Loucy (cell line): ENCODE measurements around the gene MEIS1.

Experiments used
- CTCF ChIP-seq: fragments of 200-600 bp; sonication (generic); conservative IDR thresholded peaks from 2 replicates; pipeline ENCODE4 v1.5.1; 2014; ENCODE audit warnings: mild to moderate bottlenecking, antibody characterized with exemption, low read length
- EZH2phosphoT487 ChIP-seq: fragments of 200-600 bp; IDR thresholded peaks from 2 replicates; pipeline ENCODE4 v1.6.1; 2018; ENCODE audit warnings: antibody characterized with exemption, mild to moderate bottlenecking, moderate library complexity, borderline replicate concordance

GRCh38 chr2:66496670-66497420, 61.9 kb downstream of the MEIS1 start:
- TF ChIP-seq CTCF (no peak), EZH2phosphoT487 (no peak)
